Ishikawa (cell line): ENCODE measurements around the gene MAX.

Source experiments
- MAX ChIP-seq: IDR thresholded peaks from 2 replicates; pipeline ENCODE4 v1.6.1; 2012
- NFIC ChIP-seq: IDR thresholded peaks from 2 replicates; pipeline ENCODE4 v1.6.1; 2012
- RAD21 ChIP-seq: IDR thresholded peaks from 2 replicates; pipeline ENCODE4 v1.6.1; 2012; ENCODE audit warnings: low read depth
- REST ChIP-seq: IDR thresholded peaks from 2 replicates; pipeline ENCODE4 v1.6.1; 2012; ENCODE audit warnings: low read depth, mild to moderate bottlenecking
- TCF12 ChIP-seq: IDR thresholded peaks from 2 replicates; pipeline ENCODE4 v1.6.1; 2012; ENCODE audit warnings: low read depth
- TEAD4 ChIP-seq: IDR thresholded peaks from 2 replicates; pipeline ENCODE4 v1.6.1; 2012
- ZBTB7A ChIP-seq: IDR thresholded peaks from 2 replicates; pipeline ENCODE4 v1.6.1; 2012; ENCODE audit warnings: low read depth

The MAX gene

GRCh38 chr14:65026526-65026925 is 75.8 kb downstream of the MAX start:
- TF ChIP-seq TCF12 (no peak), ZBTB7A (no peak), TEAD4 (no peak), NFIC (no peak), RAD21 (no peak)

GRCh38 chr14:65025818-65026217 is 76.5 kb downstream of the MAX start:
- no peak for TF ChIP-seq MAX
- no peak for TF ChIP-seq REST
- TF ChIP-seq TEAD4 = no peak
